ENCODE data around the gene CTXN3.

Gene CTXN3

DNA sequence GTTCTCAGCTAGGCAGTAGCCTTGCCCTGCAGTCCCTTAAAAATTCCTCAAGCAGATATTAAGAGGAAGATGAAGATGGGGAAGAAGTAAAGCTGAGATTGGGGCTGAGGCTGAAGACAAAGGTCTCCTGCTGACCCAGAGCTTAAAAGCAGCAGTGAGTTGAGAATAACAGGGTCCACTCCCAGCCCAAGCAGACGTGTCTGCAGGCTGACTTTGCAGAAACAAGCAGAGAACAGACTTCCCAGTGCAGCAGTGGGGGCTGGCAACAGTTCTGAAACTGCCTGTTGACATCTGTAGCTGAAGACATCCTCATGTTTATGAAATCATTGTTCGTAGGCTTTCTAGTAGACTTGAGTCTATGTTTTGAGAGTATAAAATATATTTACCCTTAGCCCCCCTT lies 1.1 kb downstream of the CTXN3 start:
- Histone ChIP-seq H3K9ac (ENCODE audit: insufficient read length, low read depth) (no peak overlapping the region), H3K9me3 (ENCODE audit: insufficient read depth, low read length) (no peaks in the 10 kb centered on the region), H3K4me3 (ENCODE audit: insufficient read length, low read depth) (no peak overlapping the region), H3K36me3 (ENCODE audit: insufficient read depth, insufficient read length, low read length) (no peaks in the 10 kb centered on the region), H3K4me1 (ENCODE audit: insufficient read depth, insufficient read length) (no peaks in the 10 kb centered on the region), H3K27me3 (ENCODE audit: insufficient read depth, insufficient read length) (no peaks in the 10 kb centered on the region)
- TF ChIP-seq SUZ12 (IDR thresholded peaks at IDR 0.05; ENCODE audit: extremely low read depth, insufficient read depth, insufficient read length) (no peak), ZNF274 (IDR thresholded peaks at IDR 0.05; ENCODE audit: low read depth, low read length) (no peak), YY1 (IDR thresholded peaks at IDR 0.05; ENCODE audit: insufficient read depth, insufficient read length) (no peak)
- no peak for DNase-seq (ENCODE audit: low read depth, low spot score)

DNA sequence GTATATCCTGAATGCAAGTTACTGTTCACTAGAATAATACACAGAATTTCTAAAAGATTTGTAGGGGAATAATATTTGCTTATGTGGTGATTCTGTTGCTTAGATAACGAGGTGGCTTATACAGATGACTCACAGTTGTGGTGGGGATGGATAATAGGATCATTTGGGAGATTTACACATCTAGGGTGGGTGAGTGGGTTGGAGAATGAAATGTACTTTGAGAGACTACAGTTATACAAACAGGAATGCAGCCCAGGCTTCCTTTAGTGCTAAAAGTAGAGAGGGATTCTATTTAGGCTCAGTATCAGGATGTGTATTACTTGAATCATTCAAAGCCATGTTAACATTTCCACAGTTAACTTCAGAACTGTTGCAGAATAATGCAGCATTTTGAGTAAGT lies 1.8 kb downstream of the CTXN3 start:
- H3K9ac ChIP-seq (ENCODE audit: insufficient read length, low read depth) = no peak overlapping the region
- no peaks in the 10 kb centered on the region for H3K4me1 ChIP-seq (ENCODE audit: insufficient read depth, insufficient read length)
- H3K27me3 ChIP-seq (ENCODE audit: insufficient read depth, insufficient read length) = no peaks in the 10 kb centered on the region
- H3K36me3 ChIP-seq (ENCODE audit: insufficient read depth, insufficient read length, low read length) = no peaks in the 10 kb centered on the region
- no peaks in the 10 kb centered on the region for H3K9me3 ChIP-seq (ENCODE audit: insufficient read depth, low read length)
- no peak for TF ChIP-seq ZNF274 (IDR thresholded peaks at IDR 0.05; ENCODE audit: low read depth, low read length)
- TF ChIP-seq SUZ12 (IDR thresholded peaks at IDR 0.05; ENCODE audit: extremely low read depth, insufficient read depth, insufficient read length) = no peak
- no peak for TF ChIP-seq YY1 (IDR thresholded peaks at IDR 0.05; ENCODE audit: insufficient read depth, insufficient read length)
- no peak overlapping the region for H3K4me3 ChIP-seq (ENCODE audit: insufficient read length, low read depth)
- DNase-seq (ENCODE audit: low read depth, low spot score) = no peak

DNA sequence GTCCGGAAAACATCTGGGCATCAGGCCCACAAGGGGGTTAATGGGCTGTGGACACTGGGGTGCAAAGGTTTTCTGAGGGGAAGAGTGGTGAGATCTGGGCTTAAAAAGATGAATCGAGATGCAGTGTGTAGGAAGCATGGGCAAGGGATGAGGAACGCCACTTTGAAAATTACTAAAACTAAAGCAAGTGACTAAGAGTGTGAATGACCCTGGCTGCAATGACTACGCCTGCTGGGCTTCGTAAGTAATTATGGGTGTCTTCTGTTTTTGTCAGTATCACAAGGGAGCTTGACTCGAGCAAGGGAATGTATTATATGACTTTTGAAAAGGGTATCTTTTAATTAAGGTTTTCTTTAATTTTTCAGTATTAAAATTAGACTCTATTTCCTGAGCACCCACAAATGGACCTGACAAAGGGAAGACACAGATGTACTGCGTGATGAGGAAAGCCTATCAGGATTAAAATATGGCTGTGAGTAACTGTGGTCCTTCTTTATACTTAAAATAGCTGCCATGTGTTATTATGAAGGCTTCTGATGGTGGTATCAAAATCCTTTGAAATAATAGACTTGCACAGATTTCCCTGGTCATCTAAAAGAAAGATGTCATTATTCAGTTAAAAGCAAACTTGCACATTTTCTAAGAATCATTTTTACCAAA lies 4.2 kb downstream of the CTXN3 start:
- Histone ChIP-seq H3K9ac (ENCODE audit: insufficient read length, low read depth) (no peak overlapping the region), H3K4me3 (ENCODE audit: insufficient read length, low read depth) (no peak overlapping the region), H3K9me3 (ENCODE audit: insufficient read depth, low read length) (no peaks in the 10 kb centered on the region), H3K27me3 (ENCODE audit: insufficient read depth, insufficient read length) (no peaks in the 10 kb centered on the region), H3K36me3 (ENCODE audit: insufficient read depth, insufficient read length, low read length) (no peaks in the 10 kb centered on the region), H3K4me1 (ENCODE audit: insufficient read depth, insufficient read length) (no peaks in the 10 kb centered on the region)
- DNase-seq (ENCODE audit: low read depth, low spot score) = no peak
- TF ChIP-seq ZNF274 (IDR thresholded peaks at IDR 0.05; ENCODE audit: low read depth, low read length) (no peak), SUZ12 (IDR thresholded peaks at IDR 0.05; ENCODE audit: extremely low read depth, insufficient read depth, insufficient read length) (no peak), YY1 (IDR thresholded peaks at IDR 0.05; ENCODE audit: insufficient read depth, insufficient read length) (no peak)

DNA sequence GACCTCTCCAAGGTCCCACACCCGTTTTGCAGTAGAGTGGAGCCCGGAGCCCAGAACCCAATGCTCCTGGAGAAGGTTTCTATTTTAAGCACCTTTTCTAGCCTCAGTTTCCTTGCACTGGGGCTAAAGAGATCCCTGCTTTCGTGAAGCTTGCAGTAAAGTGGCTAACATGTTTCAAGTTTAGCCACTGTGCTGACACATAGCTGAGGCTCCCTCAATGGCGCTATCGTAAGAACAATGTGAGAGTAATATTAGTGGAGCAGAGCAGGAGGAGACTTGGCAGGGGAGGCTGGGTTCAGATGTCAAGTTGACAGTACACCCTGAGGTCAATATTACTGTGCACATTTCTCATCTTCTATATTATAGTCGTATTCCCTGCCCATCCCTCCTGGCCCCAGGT lies 7.9 kb downstream of the CTXN3 start:
- no peak for DNase-seq (ENCODE audit: low read depth, low spot score)
- no peaks in the 10 kb centered on the region for H3K4me1 ChIP-seq (ENCODE audit: insufficient read depth, insufficient read length)
- no peak overlapping the region for H3K4me3 ChIP-seq (ENCODE audit: insufficient read length, low read depth)
- H3K36me3 ChIP-seq (ENCODE audit: insufficient read depth, insufficient read length, low read length) = no peaks in the 10 kb centered on the region
- no peaks in the 10 kb centered on the region for H3K27me3 ChIP-seq (ENCODE audit: insufficient read depth, insufficient read length)
- no peaks in the 10 kb centered on the region for H3K9me3 ChIP-seq (ENCODE audit: insufficient read depth, low read length)
- TF ChIP-seq YY1 (IDR thresholded peaks at IDR 0.05; ENCODE audit: insufficient read depth, insufficient read length) (no peak), SUZ12 (IDR thresholded peaks at IDR 0.05; ENCODE audit: extremely low read depth, insufficient read depth, insufficient read length) (no peak), ZNF274 (IDR thresholded peaks at IDR 0.05; ENCODE audit: low read depth, low read length) (no peak)
- H3K9ac ChIP-seq (ENCODE audit: insufficient read length, low read depth) = no peak overlapping the region

DNA sequence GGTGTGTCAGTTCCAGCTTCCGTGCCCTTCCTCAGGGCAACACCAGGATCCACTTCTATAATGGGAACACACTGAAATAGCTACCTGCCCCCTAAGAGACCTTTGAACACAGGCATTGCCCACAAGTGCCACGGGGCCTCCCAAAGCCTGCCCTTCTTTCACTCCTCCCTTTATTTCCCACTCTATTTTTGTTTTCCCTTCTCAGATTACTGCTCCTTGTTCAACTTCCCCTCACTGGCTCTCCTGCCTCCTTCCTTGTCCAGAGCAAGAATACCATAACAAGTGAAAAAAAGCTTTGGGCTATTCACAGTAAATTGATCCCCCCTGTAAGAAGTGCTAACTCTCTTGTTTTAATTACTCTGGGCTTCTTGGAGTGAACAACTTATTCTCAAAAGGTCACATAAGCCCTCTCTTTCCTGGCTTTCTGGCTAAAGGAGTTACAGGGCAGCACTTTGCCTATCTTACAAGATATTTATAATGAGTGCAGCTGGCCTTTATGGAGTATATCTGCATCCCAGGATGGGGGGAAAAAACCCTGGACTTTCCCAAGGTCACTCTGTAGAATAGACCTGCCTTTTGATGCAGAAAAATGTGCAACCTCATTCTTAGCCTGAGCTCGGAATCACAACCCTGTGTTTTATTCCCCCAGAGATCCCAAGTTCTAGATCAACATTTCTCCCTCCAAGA lies 11.3 kb downstream of the CTXN3 start:
- Histone ChIP-seq H3K4me1 (ENCODE audit: insufficient read depth, insufficient read length) (no peaks in the 10 kb centered on the region), H3K9me3 (ENCODE audit: insufficient read depth, low read length) (no peaks in the 10 kb centered on the region), H3K36me3 (ENCODE audit: insufficient read depth, insufficient read length, low read length) (no peaks in the 10 kb centered on the region), H3K27me3 (ENCODE audit: insufficient read depth, insufficient read length) (no peaks in the 10 kb centered on the region), H3K9ac (ENCODE audit: insufficient read length, low read depth) (no peak overlapping the region), H3K4me3 (ENCODE audit: insufficient read length, low read depth) (no peak overlapping the region)
- TF ChIP-seq ZNF274 (IDR thresholded peaks at IDR 0.05; ENCODE audit: low read depth, low read length) = no peak
- no peak for TF ChIP-seq YY1 (IDR thresholded peaks at IDR 0.05; ENCODE audit: insufficient read depth, insufficient read length)
- no peak for TF ChIP-seq SUZ12 (IDR thresholded peaks at IDR 0.05; ENCODE audit: extremely low read depth, insufficient read depth, insufficient read length)
- DNase-seq (ENCODE audit: low read depth, low spot score) = no peak

DNA sequence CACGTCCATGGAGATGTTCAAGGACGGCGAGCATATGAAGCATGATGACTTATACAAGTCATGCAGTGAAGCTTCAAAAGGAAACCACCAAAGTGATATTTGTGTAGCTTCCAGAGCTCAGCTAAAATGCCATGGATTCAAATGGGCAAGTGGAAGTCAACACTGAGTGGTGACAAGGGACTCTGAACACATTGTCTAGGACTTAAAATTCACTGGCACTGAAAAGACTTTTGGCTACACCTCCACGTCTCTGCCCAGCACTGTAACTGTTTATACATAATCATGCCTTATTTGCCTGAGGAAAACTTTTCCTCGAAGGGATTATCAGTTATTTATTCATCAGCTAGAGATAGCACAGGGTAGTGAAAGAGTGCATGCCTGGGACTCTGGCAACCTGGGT lies 15.2 kb downstream of the CTXN3 start:
- Histone ChIP-seq H3K9ac (ENCODE audit: insufficient read length, low read depth) (no peak overlapping the region), H3K4me3 (ENCODE audit: insufficient read length, low read depth) (no peak overlapping the region), H3K36me3 (ENCODE audit: insufficient read depth, insufficient read length, low read length) (no peaks in the 10 kb centered on the region), H3K27me3 (ENCODE audit: insufficient read depth, insufficient read length) (no peaks in the 10 kb centered on the region), H3K9me3 (ENCODE audit: insufficient read depth, low read length) (no peaks in the 10 kb centered on the region), H3K4me1 (ENCODE audit: insufficient read depth, insufficient read length) (no peaks in the 10 kb centered on the region)
- DNase-seq (ENCODE audit: low read depth, low spot score) = no peak
- TF ChIP-seq YY1 (IDR thresholded peaks at IDR 0.05; ENCODE audit: insufficient read depth, insufficient read length) (no peak), ZNF274 (IDR thresholded peaks at IDR 0.05; ENCODE audit: low read depth, low read length) (no peak), SUZ12 (IDR thresholded peaks at IDR 0.05; ENCODE audit: extremely low read depth, insufficient read depth, insufficient read length) (no peak)

DNA sequence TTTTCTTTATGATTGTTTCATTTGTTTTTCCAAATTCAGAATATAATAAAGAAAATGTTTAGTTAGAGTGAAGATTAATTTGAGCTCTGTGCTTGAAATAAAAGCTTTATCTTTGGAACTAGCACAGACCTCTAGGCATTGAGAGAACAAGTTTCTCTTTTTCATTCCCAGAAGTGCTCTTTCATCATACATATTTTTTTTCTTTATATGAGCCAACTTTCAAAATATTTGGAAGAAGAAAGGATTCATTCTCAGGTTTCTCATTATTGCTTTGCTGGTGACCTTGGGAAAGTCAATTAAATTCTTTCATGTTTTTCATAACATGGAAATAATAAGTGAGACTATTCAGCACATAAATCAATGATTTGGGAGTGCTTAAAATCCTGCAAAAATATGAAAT lies 16.8 kb downstream of the CTXN3 start:
- Histone ChIP-seq H3K9me3 (ENCODE audit: insufficient read depth, low read length) (no peaks in the 10 kb centered on the region), H3K9ac (ENCODE audit: insufficient read length, low read depth) (no peak overlapping the region), H3K4me3 (ENCODE audit: insufficient read length, low read depth) (no peak overlapping the region), H3K4me1 (ENCODE audit: insufficient read depth, insufficient read length) (no peaks in the 10 kb centered on the region), H3K27me3 (ENCODE audit: insufficient read depth, insufficient read length) (no peaks in the 10 kb centered on the region), H3K36me3 (ENCODE audit: insufficient read depth, insufficient read length, low read length) (no peaks in the 10 kb centered on the region)
- TF ChIP-seq ZNF274 (IDR thresholded peaks at IDR 0.05; ENCODE audit: low read depth, low read length) = no peak
- no peak for TF ChIP-seq SUZ12 (IDR thresholded peaks at IDR 0.05; ENCODE audit: extremely low read depth, insufficient read depth, insufficient read length)
- no peak for TF ChIP-seq YY1 (IDR thresholded peaks at IDR 0.05; ENCODE audit: insufficient read depth, insufficient read length)
- no peak for DNase-seq (ENCODE audit: low read depth, low spot score)

Data from NT2/D1 (cell line).